Effector CD8-positive, alpha-beta T cell (primary cell): ENCODE results near the gene FER1L5.

Experiments used
- DNase-seq: peaks from one replicate; lab custom pipeline; 2025; lab: John Stamatoyannopoulos, UW

The FER1L5 gene

GRCh38 chr2:96695602-96696001 is 53.0 kb downstream of the FER1L5 start:
- DNase-seq: no peak

- no peak for DNase-seq
These were observed 54.9 kb downstream of the FER1L5 start for GRCh38 chr2:96697476-96697875.

- DNase-seq: no peak
These were observed 55.8 kb downstream of the FER1L5 start for GRCh38 chr2:96698221-96698861.

- DNase-seq: no peak
These were observed 56.5 kb downstream of the FER1L5 start for GRCh38 chr2:96699021-96699420.

- no peak for DNase-seq
These were observed 57.1 kb downstream of the FER1L5 start for GRCh38 chr2:96699621-96700020.

GRCh38 chr2:96700086-96700485 is 57.5 kb downstream of the FER1L5 start:
- no peak for DNase-seq

- DNase-seq: no peak
These were observed 59.1 kb downstream of the FER1L5 start for GRCh38 chr2:96701636-96702035.

- no peak for DNase-seq
These were observed 59.7 kb downstream of the FER1L5 start for GRCh38 chr2:96702098-96702785.

GRCh38 chr2:96703021-96703751 is 60.6 kb downstream of the FER1L5 start:
- no peak for DNase-seq

GRCh38 chr2:96710985-96711384 is 68.4 kb downstream of the FER1L5 start:
- no peak for DNase-seq

GRCh38 chr2:96715658-96716057 is 73.1 kb downstream of the FER1L5 start:
- no peak for DNase-seq

- DNase-seq: no peak
These were observed 73.8 kb downstream of the FER1L5 start for GRCh38 chr2:96716388-96716787.

- no peak for DNase-seq
These were observed 83.6 kb downstream of the FER1L5 start for GRCh38 chr2:96726131-96726530.

- DNase-seq: no peak
These were observed 84.9 kb downstream of the FER1L5 start for GRCh38 chr2:96727431-96727830.

- DNase-seq: no peak
These were observed 87.2 kb downstream of the FER1L5 start for GRCh38 chr2:96729748-96730147.

- DNase-seq: no peak
These were observed 87.6 kb downstream of the FER1L5 start for GRCh38 chr2:96730212-96730611.

- DNase-seq: no peak
These were observed 91.4 kb downstream of the FER1L5 start for GRCh38 chr2:96733931-96734330.

GRCh38 chr2:96734880-96735583 is 92.5 kb downstream of the FER1L5 start:
- DNase-seq: no peak

- DNase-seq: no peak
These were observed 94.7 kb downstream of the FER1L5 start for GRCh38 chr2:96737251-96737650.

GRCh38 chr2:96737831-96738230 is 95.3 kb downstream of the FER1L5 start:
- no peak for DNase-seq

- DNase-seq: no peak
These were observed 96.6 kb downstream of the FER1L5 start for GRCh38 chr2:96739076-96739632.
